ENCODE results near the gene HSPB7.

GRCh38 chr1:15997076-15997585, 20.7 kb downstream of the HSPB7 start:
- TF ChIP-seq, protein P1, sequence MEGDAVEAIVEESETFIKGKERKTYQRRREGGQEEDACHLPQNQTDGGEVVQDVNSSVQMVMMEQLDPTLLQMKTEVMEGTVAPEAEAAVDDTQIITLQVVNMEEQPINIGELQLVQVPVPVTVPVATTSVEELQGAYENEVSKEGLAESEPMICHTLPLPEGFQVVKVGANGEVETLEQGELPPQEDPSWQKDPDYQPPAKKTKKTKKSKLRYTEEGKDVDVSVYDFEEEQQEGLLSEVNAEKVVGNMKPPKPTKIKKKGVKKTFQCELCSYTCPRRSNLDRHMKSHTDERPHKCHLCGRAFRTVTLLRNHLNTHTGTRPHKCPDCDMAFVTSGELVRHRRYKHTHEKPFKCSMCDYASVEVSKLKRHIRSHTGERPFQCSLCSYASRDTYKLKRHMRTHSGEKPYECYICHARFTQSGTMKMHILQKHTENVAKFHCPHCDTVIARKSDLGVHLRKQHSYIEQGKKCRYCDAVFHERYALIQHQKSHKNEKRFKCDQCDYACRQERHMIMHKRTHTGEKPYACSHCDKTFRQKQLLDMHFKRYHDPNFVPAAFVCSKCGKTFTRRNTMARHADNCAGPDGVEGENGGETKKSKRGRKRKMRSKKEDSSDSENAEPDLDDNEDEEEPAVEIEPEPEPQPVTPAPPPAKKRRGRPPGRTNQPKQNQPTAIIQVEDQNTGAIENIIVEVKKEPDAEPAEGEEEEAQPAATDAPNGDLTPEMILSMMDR (conservative IDR thresholded peaks at IDR 0.05 in 1 of 2, IDR thresholded peaks at IDR 0.05 in 1 of 2; ENCODE audit: low read depth in 1 of 2, low read length in 2 of 2) = no peak
- TF ChIP-seq EZH2 (IDR thresholded peaks at IDR 0.05; ENCODE audit: low read length, missing control alignments) = no peak

Measured in fibroblast of lung (primary cell).